Activated CD8-positive, alpha-beta memory T cell treated with anti-CD3 and anti-CD28 coated beads for 48 hours (primary cell): ENCODE results near the gene SST.

ENCODE experiments used
- DNase-seq, 3 experiments: peaks; one replicate each; pipeline ENCODE4 v3.0.0-alpha.2; 2020; ENCODE audit warnings: low read depth in 2 of 3, low spot score in 2 of 3

Gene SST

DNA sequence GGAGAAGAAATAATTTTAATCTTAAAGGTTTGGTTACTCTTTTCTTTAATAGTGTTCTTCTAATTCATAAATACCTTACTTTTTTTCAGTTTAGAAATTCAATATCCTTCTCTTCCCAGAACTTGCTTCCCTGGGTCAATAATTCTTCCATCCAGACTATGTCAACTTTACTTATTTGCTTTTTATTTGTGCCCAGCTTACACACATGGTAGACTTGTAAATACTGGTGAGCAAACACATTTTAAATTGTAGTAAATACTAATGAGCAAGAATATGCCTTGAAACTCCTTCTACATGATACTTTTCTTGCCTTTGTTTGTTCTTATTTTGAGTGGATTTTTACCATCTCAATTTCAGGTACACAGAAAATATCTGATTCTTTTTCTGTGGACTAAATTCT lies 33.7 kb downstream of the SST start:
- no peak for DNase-seq

DNA sequence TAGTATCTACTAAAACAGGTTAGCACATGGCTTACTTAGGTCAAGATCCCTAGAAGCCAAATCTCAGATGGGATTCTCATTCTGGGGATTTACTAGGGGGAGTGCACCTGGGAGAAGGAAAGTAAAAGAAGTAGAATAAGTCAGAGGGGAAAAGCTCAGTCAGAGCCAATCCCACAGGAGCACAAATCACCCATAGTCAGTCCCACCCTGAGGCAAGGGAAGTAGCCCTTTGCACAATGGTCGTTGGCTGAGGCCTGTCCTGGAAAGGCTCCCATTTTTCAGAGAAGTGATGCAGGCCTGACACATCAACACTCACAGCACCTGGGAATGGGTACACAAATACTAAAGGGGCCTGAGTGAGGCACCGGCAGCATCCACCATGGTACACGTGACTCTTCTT lies 39.8 kb downstream of the SST start:
- DNase-seq = no peak

DNA sequence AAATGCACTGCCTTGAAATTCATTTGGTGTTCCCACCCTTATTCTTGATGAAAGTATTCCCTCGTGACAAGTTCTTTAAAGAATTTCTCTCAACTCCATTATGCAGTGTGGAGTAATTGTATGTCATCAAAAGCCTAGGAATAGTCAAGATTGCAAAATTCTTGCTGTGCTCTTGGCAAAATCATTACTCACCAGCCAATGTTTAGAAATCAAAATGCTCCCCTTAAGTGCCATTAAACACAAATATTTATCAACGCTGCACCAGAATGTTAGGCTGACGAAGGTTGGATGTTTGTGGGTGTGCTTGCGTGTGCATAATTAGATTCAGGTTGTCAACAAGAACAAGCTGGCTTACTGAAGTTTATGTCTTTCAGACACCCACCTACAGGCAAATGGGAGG lies 40.5 kb downstream of the SST start:
- no peak for DNase-seq

DNA sequence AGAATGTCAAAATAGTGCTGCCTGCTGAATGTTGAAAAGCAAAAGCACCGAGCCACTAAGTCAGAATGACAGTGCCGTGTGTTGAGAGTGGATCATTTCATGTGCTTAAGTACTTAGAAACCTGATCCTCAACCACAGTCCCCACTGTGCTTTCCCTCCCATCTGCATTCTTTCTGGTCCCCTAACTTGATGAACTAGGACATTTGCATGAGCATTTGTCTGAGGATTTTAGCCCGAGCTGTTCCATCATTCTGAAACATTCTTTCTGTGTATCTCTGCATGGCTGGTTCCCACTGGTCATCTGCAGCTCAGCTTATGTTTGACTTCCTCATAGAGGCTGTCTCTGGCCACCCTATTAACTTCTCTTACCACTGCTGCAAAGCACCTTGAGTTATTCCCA lies 42.0 kb downstream of the SST start:
- DNase-seq = no peak

DNA sequence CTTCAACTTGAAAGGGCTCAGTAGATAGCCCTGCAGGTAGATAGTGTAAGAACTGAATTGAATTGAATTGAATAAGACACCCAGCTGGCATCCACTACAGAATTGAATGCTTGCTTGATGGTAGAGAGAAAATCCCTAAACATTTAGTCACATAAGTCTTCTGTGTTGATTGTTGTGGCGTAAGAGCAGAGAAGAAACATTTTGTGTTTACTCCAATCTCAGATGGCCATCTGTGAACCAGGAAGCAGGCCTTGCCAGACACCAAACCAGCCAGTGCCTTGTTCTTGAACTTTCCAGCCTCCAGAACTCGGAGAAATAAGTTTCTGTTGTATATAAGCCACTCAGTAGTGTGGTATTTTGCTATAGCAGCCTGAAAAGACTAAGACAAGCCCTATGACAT lies 43.6 kb downstream of the SST start:
- DNase-seq = no peak

DNA sequence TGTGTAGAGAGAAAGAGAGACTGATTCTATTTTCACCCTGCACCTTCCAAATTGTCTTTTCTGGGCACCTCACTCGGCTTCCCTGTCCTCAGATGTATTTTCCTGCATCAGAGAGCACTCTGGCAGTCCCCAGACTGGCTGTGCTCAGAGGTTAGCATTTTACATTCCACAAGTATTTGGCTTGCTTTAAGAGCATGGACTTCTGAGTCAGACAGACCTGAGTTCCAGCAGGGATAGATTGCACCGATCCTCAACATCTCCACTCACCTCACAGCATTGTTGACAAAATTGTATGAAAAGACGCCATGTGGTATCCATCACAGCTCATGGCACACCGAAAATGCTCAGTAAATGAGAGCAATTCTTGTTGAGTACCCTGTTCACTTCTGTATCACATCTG lies 45.6 kb downstream of the SST start:
- DNase-seq = no peak

DNA sequence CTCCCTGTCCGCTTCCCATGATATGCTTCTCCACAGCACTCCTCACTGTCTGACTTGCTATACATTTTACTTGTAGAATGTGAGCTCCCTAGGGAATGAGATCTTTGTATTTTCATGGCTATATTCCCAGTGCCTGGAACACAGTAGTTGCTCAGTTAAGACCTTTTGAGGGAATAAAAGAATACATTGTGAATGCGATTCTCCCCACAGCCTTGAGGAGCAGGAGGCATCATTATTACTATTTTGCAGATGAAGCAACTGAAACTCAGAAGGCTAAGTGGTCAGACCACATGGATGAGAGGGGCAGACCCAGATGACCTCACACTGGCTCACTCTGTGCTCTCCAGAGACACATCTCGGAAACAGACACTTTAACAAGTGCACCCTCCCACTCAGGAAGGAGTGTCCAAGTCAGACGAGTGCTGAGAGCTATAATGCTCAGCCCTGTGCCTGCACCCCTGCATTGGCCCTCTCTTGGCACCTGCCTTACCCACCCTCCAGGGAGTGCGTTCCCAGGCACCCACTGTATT lies 46.8 kb downstream of the SST start:
- no peak for DNase-seq

DNA sequence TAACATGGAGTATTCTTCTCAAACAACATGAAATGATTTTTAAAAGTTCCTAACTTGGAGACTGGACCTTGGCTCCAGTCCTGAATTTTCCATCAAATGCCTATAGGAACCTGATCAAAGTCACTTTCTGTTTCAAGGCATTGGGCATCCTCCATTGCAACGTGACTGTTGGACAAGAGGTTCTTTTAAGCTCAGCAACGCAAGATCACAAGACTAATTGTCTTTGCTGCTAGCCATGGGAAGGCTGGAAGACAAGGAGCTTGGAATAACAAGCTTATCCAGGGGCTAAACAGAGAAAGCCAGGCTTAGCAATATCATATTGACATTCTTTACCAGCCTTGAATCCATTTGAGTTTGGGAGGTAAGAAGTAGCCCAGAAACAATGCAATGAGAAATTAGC lies 48.3 kb downstream of the SST start:
- DNase-seq = no peak

DNA sequence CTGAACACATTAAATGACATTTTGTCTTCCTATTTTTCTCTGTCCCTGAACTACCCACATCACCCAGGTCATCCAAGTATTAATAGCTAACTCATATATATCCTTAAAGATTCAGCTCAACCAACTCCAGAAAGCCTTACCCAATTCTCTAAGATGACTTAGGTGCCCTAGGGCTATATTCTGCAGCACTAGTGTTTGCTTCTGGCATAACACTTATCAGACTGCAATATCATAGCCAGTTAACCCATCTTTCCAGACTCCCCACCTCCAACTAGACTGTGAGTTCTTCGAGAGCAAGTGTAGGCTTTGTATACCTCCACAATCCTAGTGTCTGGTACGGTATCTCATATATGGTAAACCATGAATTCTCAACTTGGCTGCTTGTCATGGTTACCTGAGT lies 50.7 kb downstream of the SST start:
- DNase-seq = no peak
